Tibial artery (tissue), 4 donors: Measurements from ENCODE around the gene TRIM10.

ENCODE experiments used
- DNase-seq, 2 donors: peaks; one replicate each; pipeline ENCODE4 v3.0.0-alpha.2; 2019
- H3K27ac ChIP-seq, 2 donors: fragments of 200-600 bp; sonication (generic) in 1 of 2; 1 replicate in 1 of 2; 2 replicates in 1 of 2; pipeline ENCODE4 v1.5.1; 2018 to 2019; ENCODE audit warnings: mild to moderate bottlenecking in 1 of 2
- H3K27me3 ChIP-seq, 2 donors: fragments of 200-600 bp; sonication (generic) in 1 of 2; one replicate each; pipeline versions ENCODE4 v1.5.1 to v1.6.0; 2016 to 2019
- H3K36me3 ChIP-seq, 3 donors: fragments of 200-600 bp; sonication (generic) in 2 of 3; one replicate each; pipeline ENCODE4 v1.5.1; 2016 to 2019; ENCODE audit warnings: mild to moderate bottlenecking in 2 of 3
- H3K4me1 ChIP-seq, 4 donors: fragments of 200-600 bp; sonication (generic) in 2 of 4; 1 replicate in 3 of 4; 2 replicates in 1 of 4; pipeline ENCODE4 v1.5.1; 2016 to 2019
- H3K4me3 ChIP-seq, 2 donors: fragments of 200-600 bp; sonication (generic) in 1 of 2; 1 replicate in 1 of 2; 2 replicates in 1 of 2; pipeline ENCODE4 v1.5.1; 2018 to 2019; ENCODE audit warnings: mild to moderate bottlenecking in 2 of 2
- H3K9me3 ChIP-seq, 3 donors: fragments of 200-600 bp; sonication (generic) in 1 of 3; one replicate each; pipeline ENCODE4 v1.5.1; 2016 to 2019
- intact Hi-C: fragments of 100-400 bp; cut with DNase I; formaldehyde crosslinking; loops from one replicate; pipeline ENCODE4 v1.15.0; 2023; ENCODE audit warnings: low total_unique reads
- TF ChIP-seq, protein P1 (sequence below), 2 experiments: fragments of 200-600 bp in 1 of 2; fragments of 450-650 bp in 1 of 2; IDR thresholded peaks; one replicate each; pipeline ENCODE4 v1.5.1; 2017 to 2019; ENCODE audit warnings: antibody characterized with exemption in 2 of 2, mild to moderate bottlenecking in 1 of 2, moderate library complexity in 1 of 2

The TRIM10 gene

GRCh38 chr6:30163090-30163917 lies 2.3 kb upstream of the TRIM10 start, which contains the start of gene TRIM15:
Gene TRIM15, plus strand, starts transcription at chr6:30163546. Its CDS starts 139 bp downstream, at chr6:30163685.
- H3K4me3 ChIP-seq = no peak within 1 kb of the TSS
- DNase-seq = no peak
- no peaks in the 10 kb centered on the region for H3K4me1 ChIP-seq
- no peak within 1 kb of the TSS for H3K27ac ChIP-seq
- TF ChIP-seq, protein P1, sequence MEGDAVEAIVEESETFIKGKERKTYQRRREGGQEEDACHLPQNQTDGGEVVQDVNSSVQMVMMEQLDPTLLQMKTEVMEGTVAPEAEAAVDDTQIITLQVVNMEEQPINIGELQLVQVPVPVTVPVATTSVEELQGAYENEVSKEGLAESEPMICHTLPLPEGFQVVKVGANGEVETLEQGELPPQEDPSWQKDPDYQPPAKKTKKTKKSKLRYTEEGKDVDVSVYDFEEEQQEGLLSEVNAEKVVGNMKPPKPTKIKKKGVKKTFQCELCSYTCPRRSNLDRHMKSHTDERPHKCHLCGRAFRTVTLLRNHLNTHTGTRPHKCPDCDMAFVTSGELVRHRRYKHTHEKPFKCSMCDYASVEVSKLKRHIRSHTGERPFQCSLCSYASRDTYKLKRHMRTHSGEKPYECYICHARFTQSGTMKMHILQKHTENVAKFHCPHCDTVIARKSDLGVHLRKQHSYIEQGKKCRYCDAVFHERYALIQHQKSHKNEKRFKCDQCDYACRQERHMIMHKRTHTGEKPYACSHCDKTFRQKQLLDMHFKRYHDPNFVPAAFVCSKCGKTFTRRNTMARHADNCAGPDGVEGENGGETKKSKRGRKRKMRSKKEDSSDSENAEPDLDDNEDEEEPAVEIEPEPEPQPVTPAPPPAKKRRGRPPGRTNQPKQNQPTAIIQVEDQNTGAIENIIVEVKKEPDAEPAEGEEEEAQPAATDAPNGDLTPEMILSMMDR (IDR thresholded peaks at IDR 0.05) = no peak
- intact Hi-C loops = no loop called here
- H3K9me3 ChIP-seq = no peaks in the 10 kb centered on the region
- H3K27me3 ChIP-seq = peaks cover 0 to 26% of the 10 kb centered on the region in 2 donors
- H3K36me3 ChIP-seq = no peaks in the 10 kb centered on the region

DNA sequence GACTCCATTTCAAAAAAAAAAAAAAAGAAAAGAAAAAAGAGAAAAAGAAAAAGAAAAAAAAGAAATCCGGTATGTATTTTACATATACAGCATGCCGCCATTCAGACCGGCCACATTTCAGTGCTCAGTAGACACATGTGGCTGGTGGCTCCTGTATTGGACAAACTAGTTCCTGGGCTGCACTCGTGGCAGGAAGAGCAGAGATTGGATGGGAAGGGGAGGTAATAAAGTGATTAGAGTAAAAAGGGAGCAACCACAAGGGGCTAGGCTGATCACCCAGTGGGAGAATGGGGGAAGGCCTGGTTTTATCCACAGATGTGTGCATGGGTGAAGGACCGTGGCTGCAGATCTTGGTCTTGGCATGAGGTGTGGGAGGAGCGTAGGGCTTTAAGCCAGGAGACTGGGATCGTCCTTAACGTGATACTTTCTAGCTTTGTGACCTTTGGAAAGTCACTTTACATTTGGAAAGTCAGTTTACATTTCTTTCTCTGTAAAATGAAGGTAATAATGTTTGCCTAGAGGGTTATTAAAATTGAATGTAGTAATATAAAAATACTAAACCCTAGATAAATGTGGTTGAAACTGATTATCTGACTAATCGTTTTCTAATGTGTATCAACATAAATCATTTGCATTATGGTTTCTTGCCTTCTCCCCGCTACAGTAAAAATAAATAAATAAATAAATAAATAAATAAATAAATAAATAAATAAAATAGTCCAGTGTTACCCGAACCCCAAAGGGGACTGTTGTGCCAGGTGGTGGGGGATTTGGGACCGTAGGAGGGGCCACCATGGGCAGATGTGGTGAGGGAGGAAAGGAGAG lies 1.5 kb upstream of the TRIM10 start:
- H3K36me3 ChIP-seq = no peaks in the 10 kb centered on the region
- intact Hi-C loops = no loop called here
- peaks cover 0 to 23% of the 10 kb centered on the region in 2 donors for H3K27me3 ChIP-seq
- no peak overlapping the region for H3K4me3 ChIP-seq
- H3K4me1 ChIP-seq = no peaks in the 10 kb centered on the region
- TF ChIP-seq, protein P1 (IDR thresholded peaks at IDR 0.05) = no peak
- H3K9me3 ChIP-seq = no peaks in the 10 kb centered on the region
- H3K27ac ChIP-seq = no peak overlapping the region
- DNase-seq = no peak

DNA sequence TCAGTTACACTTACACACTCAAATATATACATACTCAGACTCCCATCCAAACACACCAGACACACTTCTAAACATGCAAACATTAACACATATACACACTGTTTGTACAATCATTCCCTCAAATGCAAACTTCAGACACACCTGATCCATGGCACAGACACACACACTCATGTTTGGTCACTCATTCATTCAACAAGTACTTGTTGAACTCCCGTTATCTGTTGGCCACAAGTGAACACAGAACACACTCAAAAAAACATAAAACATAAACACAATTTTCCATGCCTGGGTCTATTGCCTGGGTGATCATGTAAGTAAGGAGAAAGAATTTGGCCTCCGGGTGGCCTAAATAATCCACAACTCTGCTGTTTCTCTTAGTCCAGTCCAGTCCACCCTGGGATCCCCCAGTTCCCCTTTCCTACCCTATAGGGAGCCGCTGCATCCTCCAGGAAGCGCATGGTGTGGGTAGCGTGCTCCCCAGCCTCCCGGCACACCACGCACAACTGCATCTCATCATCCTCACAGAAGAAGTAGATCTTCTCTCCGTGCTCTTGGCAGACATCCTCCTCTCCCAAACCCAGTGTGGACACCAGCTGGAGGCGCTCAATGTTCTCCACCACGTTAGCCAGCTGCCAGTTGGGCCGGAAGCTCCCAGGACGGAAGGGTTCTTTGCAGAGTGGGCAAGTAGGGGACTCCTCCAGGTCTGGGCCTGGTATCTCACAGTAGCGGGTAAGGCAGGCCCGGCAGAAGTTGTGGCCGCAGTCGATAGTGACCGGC lies 815 bp downstream of the TRIM10 start:
- DNase-seq = no peak
- no peak overlapping the region for H3K4me3 ChIP-seq
- peaks cover 0 to 3% (median 0%) of the 10 kb centered on the region in 4 donors for H3K4me1 ChIP-seq
- peaks cover 0 to 18% of the 10 kb centered on the region in 2 donors for H3K27me3 ChIP-seq
- intact Hi-C loops = no loop called here
- TF ChIP-seq, protein P1 (IDR thresholded peaks at IDR 0.05) = no peak
- H3K9me3 ChIP-seq = no peaks in the 10 kb centered on the region
- H3K27ac ChIP-seq = no peak overlapping the region
- H3K36me3 ChIP-seq = no peaks in the 10 kb centered on the region

GRCh38 chr6:30158475-30159040 lies 2.5 kb downstream of the TRIM10 start:
- intact Hi-C loops = no loop called here
- peaks cover 0 to 29% of the 10 kb centered on the region in 2 donors for H3K27me3 ChIP-seq
- DNase-seq = no peak
- TF ChIP-seq, protein P1 (IDR thresholded peaks at IDR 0.05) = no peak
- no peaks in the 10 kb centered on the region for H3K36me3 ChIP-seq
- no peak overlapping the region for H3K4me3 ChIP-seq
- H3K27ac ChIP-seq = no peak overlapping the region
- H3K4me1 ChIP-seq = peaks cover 0 to 5% (median 2%) of the 10 kb centered on the region in 4 donors
- H3K9me3 ChIP-seq = no peaks in the 10 kb centered on the region

GRCh38 chr6:30157999-30158398 lies 3.0 kb downstream of the TRIM10 start:
- intact Hi-C loops = no loop called here
- Histone ChIP-seq H3K27ac (no peak overlapping the region), H3K4me3 (no peak overlapping the region), H3K9me3 (no peaks in the 10 kb centered on the region), H3K27me3 (peaks cover 0 to 29% of the 10 kb centered on the region in 2 donors), H3K36me3 (no peaks in the 10 kb centered on the region), H3K4me1 (peaks cover 0 to 5% (median 2%) of the 10 kb centered on the region in 4 donors)
- TF ChIP-seq, protein P1 (IDR thresholded peaks at IDR 0.05) = no peak
- DNase-seq = no peak
